Epithelial cell of esophagus (primary cell): ENCODE results near the gene ZFYVE9.

Experiments used
- DNase-seq: peaks from one replicate; pipeline ENCODE4 v3.0.0; 2010; ENCODE audit warnings: low read depth
- H3K4me3 ChIP-seq: 2 replicates; pipeline ENCODE4 v1.5.1; 2011; ENCODE audit warnings: mild to moderate bottlenecking, low read length, control low read depth
- TF ChIP-seq, protein P1 (sequence below): IDR thresholded peaks from 2 replicates; pipeline ENCODE4 v1.5.1; 2011; ENCODE audit warnings: low read depth, mild to moderate bottlenecking, low read length, control low read depth, inconsistent platforms; ENCODE audit not compliant: insufficient read depth; ENCODE audit errors: missing control alignments

ZFYVE9 gene

DNA sequence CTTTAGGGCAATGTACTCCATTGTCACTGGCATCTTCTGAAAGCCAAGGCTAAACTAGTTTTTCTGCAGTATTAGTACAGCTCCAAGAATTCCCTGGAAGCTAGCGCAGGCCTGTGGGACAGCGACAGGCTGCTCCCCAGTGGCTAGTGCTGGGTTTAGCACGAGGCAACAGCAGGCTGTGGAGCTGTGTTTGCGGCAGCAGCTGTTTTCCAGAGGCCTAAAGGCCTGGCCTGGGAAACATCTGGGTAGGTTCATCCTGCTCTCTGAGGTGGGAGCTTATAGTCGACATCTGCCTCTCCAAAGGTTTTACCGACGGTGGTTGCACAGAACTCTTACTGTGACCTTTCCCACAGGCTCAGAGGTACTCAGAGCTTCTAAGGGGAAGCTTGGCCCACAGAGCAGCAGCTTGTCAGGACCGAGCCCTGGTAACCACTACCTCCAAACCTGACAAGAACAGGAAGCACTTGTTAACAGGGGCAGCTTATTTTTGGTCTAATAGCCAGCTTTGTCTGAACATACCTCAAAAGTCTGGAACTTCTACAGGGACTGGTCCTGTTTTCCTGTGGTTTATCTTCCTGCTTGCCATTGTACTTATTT, 206.9 kb downstream of the ZFYVE9 start:
- TF ChIP-seq, protein P1, sequence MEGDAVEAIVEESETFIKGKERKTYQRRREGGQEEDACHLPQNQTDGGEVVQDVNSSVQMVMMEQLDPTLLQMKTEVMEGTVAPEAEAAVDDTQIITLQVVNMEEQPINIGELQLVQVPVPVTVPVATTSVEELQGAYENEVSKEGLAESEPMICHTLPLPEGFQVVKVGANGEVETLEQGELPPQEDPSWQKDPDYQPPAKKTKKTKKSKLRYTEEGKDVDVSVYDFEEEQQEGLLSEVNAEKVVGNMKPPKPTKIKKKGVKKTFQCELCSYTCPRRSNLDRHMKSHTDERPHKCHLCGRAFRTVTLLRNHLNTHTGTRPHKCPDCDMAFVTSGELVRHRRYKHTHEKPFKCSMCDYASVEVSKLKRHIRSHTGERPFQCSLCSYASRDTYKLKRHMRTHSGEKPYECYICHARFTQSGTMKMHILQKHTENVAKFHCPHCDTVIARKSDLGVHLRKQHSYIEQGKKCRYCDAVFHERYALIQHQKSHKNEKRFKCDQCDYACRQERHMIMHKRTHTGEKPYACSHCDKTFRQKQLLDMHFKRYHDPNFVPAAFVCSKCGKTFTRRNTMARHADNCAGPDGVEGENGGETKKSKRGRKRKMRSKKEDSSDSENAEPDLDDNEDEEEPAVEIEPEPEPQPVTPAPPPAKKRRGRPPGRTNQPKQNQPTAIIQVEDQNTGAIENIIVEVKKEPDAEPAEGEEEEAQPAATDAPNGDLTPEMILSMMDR = peak; percentile 70
- H3K4me3 ChIP-seq = no peak overlapping the region
- DNase-seq = peak; percentile 63

DNA sequence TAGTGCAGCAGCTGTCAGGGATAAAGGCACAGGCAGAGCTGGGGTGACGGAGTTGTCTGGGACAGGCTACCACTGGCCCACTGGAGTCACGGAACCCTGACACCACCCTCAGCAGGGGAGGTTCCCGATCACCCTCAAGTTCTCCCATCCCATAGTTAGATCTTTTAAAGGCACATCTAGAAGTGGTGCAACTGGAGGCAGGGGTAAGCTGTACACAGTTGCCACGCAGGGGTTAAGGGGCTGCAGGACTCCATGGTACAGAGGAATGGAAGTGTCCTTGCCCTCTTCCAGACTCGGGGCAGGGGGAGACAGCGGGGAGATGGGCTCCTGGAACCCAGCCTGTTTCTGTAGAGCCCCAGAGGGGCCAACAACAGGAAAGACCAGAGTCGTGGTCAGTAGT, 210.8 kb downstream of the ZFYVE9 start:
- no peak for DNase-seq
- TF ChIP-seq, protein P1 = no peak
- no peak overlapping the region for H3K4me3 ChIP-seq

DNA sequence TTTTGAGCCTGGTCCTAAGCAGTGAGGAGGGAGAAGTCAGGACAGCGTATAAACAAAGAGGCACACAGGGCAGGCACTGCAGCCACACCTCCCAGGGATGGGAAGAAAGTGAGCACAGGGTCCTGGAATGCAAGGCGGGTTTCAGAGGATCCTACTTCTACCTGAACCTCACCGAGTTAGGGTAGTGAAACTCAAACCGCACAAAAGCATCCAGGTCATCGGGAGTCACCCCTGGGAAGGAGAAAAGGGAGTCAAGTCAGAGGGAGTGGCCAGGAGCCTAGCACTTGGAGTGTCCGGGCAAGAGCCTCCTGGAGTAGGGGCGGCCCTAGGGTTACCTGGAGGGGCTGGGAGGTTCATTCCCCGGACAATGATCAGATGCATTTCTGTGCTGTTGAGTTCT, 213.5 kb downstream of the ZFYVE9 start:
- DNase-seq = no peak
- TF ChIP-seq, protein P1 = no peak
- no peak overlapping the region for H3K4me3 ChIP-seq

DNA sequence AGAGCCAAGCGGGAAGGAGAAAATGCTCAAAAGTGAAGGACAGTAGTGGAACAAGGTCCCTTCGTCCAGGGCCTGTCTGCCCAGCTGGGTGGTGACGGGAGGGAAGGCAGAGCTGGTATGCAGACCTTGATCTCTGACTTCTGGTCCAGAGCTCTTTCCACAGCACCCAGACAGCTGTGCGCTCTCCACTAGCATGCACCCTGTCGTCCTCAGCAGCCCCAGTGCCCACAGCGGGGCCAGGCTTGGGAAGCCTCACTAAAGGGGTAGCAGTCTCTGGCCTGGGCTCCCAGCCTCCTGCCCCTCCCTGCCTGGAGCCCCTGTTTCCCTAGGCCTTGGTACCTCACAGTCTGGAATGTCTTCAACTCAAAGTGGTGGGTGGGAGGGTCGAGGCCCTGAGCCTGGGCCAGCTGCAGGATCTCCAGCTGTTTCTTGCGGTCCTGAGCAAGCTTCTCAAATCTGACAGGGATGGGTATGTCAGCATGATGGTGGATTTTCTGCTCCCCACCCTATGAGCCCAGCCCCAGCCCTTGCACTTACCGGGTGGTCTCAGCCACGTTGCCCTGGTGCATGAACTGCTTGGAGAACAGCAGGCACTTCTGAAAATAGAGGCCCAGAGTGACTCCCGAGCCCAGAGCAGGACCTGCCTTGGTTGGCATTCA, 214.1 kb downstream of the ZFYVE9 start:
- TF ChIP-seq, protein P1 = no peak
- H3K4me3 ChIP-seq = no peak overlapping the region
- DNase-seq = no peak

DNA sequence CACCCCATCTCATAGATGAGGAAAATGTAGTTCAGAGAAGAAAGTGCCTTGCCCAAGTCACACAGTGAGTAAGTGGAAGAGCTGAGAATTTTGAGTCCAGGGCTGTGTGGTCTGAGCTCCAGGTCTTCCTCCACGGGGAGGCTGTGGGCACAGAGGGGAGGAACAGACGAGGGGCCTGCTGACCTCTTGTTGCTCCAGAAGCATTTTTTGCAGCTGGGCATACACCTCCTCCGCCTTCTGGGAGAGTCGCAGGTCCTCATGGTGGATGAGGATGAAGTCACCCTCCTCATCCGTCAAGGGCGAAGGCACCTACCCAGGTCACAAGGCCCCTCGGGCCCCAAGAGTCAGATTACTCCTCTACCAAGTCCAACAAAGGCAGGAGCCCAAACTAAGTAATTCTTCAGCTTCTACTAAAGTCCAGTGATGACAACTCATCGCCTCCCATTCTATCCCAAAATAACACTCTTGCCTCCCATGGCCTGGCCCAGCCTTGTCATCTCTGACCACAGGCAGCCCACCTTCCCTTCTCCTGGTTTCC, 215.0 kb downstream of the ZFYVE9 start:
- H3K4me3 ChIP-seq = no peak overlapping the region
- TF ChIP-seq, protein P1 = no peak
- no peak for DNase-seq

DNA sequence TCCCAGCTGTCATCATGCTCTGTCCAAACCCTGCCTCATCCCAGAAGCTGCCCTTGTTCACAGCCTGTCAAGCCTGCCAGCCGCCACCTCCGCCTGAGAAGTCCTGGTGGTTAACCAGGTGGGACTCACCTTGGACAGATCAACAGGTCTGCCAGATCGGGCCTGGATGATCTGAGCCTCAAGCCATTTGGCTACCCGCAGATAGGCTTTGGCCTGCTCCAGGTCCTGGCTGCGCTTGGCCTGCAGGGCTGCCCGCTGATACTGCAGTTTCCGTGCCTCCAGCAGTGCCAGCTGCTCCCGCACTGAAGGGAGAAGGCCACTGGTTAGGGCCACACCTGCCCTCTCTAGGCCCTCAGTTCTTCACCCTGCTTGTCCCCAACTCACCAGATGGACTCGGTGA, 215.5 kb downstream of the ZFYVE9 start:
- TF ChIP-seq, protein P1 = no peak
- no peak for DNase-seq
- no peak overlapping the region for H3K4me3 ChIP-seq
